Measurements from ENCODE around the gene GPR35.
"Not testable (repeated sequence)": the region's sequence is repeated elsewhere in the genome, so short reads cannot be mapped to it uniquely, and the experiment has no call there.

DNA sequence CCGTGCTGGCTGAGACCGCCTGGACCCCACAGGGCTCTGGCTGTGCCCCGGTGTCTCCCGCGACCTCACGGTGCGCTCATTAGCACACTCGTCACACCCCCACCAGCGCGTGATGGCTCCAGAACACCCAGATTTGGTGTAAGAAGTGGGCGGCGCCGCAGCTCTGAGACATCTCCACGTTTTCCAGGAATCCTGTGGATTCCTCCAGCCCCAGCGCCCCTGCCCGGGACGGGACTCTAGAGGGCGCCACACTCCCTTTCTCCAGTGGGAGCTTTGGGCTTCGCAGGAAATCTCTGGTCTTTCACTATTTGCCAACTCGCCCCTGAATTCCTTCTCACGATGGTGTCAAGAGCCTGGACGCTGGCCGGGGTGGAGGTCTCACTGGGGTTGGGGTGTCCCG lies 50.1 kb downstream of the GPR35 start:
- TF ChIP-seq POU2F2 (IDR thresholded peaks at IDR 0.05; ENCODE audit: low read depth, low read length); POLR2A (IDR thresholded peaks at IDR 0.05; ENCODE audit: low read depth, low read length); POLR2AphosphoS5 (IDR thresholded peaks at IDR 0.05; ENCODE audit: low read depth, low read length); SPI1 (IDR thresholded peaks at IDR 0.05; ENCODE audit: low read depth, low read length); TAF1 (IDR thresholded peaks at IDR 0.05; ENCODE audit: low read depth, low read length); PAX5 (IDR thresholded peaks at IDR 0.05; ENCODE audit: insufficient read depth, low read length, severe bottlenecking): not testable (repeated sequence)
